ENCODE data around the gene TMEM37. TPM values are rescaled to one million over a fixed set of nuclear protein-coding genes. Genes with fewer than 3 reads are reported as not detected.

TMEM37 gene
- total and polyA plus RNA-seq, 2 of the 13 experiments (the other 11 are each of a cell fraction or from before 2014, with no cell fraction given) = 37.7 to 115 TPM

DNA sequence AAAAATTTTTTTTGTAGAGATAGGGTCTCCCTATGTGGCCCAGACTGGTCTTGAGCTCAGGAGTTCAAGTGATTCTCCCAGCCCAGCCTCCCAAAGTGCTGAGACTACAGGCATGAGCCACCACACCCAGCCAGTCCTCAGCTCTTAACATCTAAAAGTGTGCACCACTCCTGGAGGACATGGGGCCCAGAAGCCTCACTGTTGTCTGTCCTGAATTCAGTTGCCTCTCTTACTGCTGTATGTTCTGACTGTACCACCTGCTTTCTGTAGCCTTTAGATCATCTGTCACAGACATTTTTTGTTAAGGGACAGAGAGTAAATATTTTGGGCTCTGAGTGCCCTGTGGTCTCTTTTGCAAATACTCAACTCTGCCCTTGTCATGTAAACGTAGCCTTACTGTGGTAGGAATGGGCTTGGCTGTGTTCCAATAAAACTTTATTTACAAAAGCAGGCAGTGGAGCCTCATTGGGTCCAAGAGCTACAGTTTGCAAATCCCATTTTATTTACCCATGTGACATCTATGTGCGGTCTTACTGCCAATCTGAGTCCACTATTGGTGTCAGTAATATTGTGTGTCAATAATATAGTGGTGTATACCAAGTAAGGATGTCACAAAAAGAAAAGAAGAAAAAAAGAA lies 38.1 kb downstream of the TMEM37 start (continued):
- TF ChIP-seq, protein P1, sequence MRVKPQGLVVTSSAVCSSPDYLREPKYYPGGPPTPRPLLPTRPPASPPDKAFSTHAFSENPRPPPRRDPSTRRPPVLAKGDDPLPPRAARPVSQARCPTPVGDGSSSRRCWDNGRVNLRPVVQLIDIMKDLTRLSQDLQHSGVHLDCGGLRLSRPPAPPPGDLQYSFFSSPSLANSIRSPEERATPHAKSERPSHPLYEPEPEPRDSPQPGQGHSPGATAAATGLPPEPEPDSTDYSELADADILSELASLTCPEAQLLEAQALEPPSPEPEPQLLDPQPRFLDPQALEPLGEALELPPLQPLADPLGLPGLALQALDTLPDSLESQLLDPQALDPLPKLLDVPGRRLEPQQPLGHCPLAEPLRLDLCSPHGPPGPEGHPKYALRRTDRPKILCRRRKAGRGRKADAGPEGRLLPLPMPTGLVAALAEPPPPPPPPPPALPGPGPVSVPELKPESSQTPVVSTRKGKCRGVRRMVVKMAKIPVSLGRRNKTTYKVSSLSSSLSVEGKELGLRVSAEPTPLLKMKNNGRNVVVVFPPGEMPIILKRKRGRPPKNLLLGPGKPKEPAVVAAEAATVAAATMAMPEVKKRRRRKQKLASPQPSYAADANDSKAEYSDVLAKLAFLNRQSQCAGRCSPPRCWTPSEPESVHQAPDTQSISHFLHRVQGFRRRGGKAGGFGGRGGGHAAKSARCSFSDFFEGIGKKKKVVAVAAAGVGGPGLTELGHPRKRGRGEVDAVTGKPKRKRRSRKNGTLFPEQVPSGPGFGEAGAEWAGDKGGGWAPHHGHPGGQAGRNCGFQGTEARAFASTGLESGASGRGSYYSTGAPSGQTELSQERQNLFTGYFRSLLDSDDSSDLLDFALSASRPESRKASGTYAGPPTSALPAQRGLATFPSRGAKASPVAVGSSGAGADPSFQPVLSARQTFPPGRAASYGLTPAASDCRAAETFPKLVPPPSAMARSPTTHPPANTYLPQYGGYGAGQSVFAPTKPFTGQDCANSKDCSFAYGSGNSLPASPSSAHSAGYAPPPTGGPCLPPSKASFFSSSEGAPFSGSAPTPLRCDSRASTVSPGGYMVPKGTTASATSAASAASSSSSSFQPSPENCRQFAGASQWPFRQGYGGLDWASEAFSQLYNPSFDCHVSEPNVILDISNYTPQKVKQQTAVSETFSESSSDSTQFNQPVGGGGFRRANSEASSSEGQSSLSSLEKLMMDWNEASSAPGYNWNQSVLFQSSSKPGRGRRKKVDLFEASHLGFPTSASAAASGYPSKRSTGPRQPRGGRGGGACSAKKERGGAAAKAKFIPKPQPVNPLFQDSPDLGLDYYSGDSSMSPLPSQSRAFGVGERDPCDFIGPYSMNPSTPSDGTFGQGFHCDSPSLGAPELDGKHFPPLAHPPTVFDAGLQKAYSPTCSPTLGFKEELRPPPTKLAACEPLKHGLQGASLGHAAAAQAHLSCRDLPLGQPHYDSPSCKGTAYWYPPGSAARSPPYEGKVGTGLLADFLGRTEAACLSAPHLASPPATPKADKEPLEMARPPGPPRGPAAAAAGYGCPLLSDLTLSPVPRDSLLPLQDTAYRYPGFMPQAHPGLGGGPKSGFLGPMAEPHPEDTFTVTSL (CRISPR knock-in tag; IDR thresholded peaks at IDR 0.05; ENCODE audit: borderline replicate concordance) = peak; percentile 61; the same call in 1 of the 2 replicates
- TF ChIP-seq ZMYM4 (CRISPR knock-in tag; IDR thresholded peaks at IDR 0.05) (peak; percentile 79), ZNF331 (CRISPR knock-in tag; IDR thresholded peaks at IDR 0.05) (0 out of 2 replicates have a peak, but pooled peaks have one; percentile 23)

DNA sequence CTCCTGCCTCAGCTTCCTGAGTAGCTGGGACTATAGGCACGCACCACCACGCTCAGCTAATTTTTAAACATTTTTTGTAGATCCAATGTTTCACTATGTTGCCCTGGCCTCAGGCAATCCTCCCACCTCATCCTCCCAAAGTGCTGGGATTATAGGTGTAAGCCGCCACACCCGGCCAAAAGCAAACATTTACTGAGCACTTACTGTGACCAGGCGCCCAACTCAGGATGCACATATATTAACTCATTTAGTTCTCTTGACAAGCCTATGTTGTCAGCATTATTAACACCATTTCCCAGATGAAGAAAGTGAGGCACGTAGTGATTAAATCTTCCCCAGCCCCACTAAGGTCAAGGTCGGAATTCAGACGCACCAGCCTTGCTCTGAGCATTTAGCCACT lies 41.1 kb downstream of the TMEM37 start:
- Histone ChIP-seq H3K27ac (ENCODE audit: extremely low read length, insufficient read depth, low read length) (no peak overlapping the region), H3K9ac (ENCODE audit: insufficient read depth, low read depth, low read length) (no peak overlapping the region), H3K36me3 (replicated peaks in 1 of 2; ENCODE audit: control insufficient read depth in 1 of 2, insufficient read depth in 2 of 2, low read length in 2 of 2) (no peaks in the 10 kb centered on the region), H4K20me1 (ENCODE audit: insufficient read depth, low read length) (no peaks in the 10 kb centered on the region), H3K4me1 (ENCODE audit: insufficient read depth, low read length) (peaks cover 55% of the 10 kb centered on the region), H3K4me3 (replicated peaks in 1 of 3; ENCODE audit: insufficient read depth in 1 of 3, low read depth in 2 of 3, low read length in 3 of 3) (no peak overlapping the region), H3K27me3 (ENCODE audit: control insufficient read depth in 1 of 2, insufficient read depth in 2 of 2, low read length in 2 of 2) (peaks cover 4 to 53% of the 10 kb centered on the region in 2 experiments; a peak in 4 of 5 replicates), H3K9me3 (ENCODE audit: low read length) (no peaks in the 10 kb centered on the region), H2AFZ (ENCODE audit: low read length) (no peak overlapping the region), H3K4me2 (ENCODE audit: low read depth, low read length) (no peak overlapping the region), H3K79me2 (ENCODE audit: insufficient read depth, low read length) (no peaks in the 10 kb centered on the region)
- POLR2A ChIA-PET = no interaction called here
- in situ Hi-C loops (cut with HindIII; ENCODE audit: extremely low pct_ligation_motif_present, low pct_unique_long_range_greater_than_20kb) (loop anchor here (5.0 kb wide), 1 partner anchor 35 kb away; no protein-coding TSS in a partner anchor), intact Hi-C loops (cut with micrococcal nuclease; ENCODE audit: unreplicated experiment) (no loop called here)
- FAIRE-seq = no peak
- CTCF ChIA-PET (ENCODE audit: low intra/inter-chr PET ratio, low total read pairs) = no interaction called here
- no peak for TF ChIP-seq RARG (CRISPR knock-in tag; IDR thresholded peaks at IDR 0.05; ENCODE audit: low read depth)
- no peak for TF ChIP-seq ZNF180 (CRISPR knock-in tag; IDR thresholded peaks at IDR 0.05; ENCODE audit: borderline replicate concordance, low read depth)
- TF ChIP-seq NR2F6 (IDR thresholded peaks at IDR 0.05) = no peak
- TF ChIP-seq NR2F6 (CRISPR knock-in tag; IDR thresholded peaks at IDR 0.05) = 0 out of 2 replicates have a peak, but pooled peaks have one; percentile 30
- TF ChIP-seq KLF12 (CRISPR knock-in tag; IDR thresholded peaks at IDR 0.05; ENCODE audit: borderline replicate concordance) = no peak
- 0 out of 2 replicates have a peak, but pooled peaks have one; percentile 18 for TF ChIP-seq ZMYM3 (CRISPR knock-in tag; IDR thresholded peaks at IDR 0.05)
- TF ChIP-seq ZNF629 (CRISPR knock-in tag; conservative IDR thresholded peaks at IDR 0.05) = peak; percentile 61
- TF ChIP-seq TEAD3 (CRISPR knock-in tag; optimal IDR thresholded peaks at IDR 0.05; ENCODE audit: borderline replicate concordance) = no peak
- TF ChIP-seq ZNF264 (CRISPR knock-in tag; IDR thresholded peaks at IDR 0.05) = peak; percentile 79
- peak; percentile 31; the same call in 1 of the 2 replicates for TF ChIP-seq ZNF460 (CRISPR knock-in tag; IDR thresholded peaks at IDR 0.05; ENCODE audit: borderline replicate concordance)
- TF ChIP-seq ZNF562 (CRISPR knock-in tag; IDR thresholded peaks at IDR 0.05; ENCODE audit: borderline replicate concordance) = no peak
- TF ChIP-seq ZNF205 (CRISPR knock-in tag; IDR thresholded peaks at IDR 0.05) = peak; percentile 95
- TF ChIP-seq, protein P2, sequence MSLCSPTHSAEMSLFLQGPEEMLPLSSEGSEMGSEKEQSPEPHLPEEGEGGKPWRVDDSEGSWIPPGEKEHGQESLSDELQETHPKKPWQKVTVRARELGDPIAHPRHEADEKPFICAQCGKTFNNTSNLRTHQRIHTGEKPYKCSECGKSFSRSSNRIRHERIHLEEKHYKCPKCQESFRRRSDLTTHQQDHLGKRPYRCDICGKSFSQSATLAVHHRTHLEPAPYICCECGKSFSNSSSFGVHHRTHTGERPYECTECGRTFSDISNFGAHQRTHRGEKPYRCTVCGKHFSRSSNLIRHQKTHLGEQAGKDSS (CRISPR knock-in tag; IDR thresholded peaks at IDR 0.05; ENCODE audit: borderline replicate concordance, low read depth) = 0 out of 2 replicates have a peak, but pooled peaks have one; percentile 44
- ATAC-seq = no peak
- no peak for DNase-seq (ENCODE audit: low spot score)
- WGBS (ENCODE audit: low lambda C conversion rate) = 7% methylated on average over 8 of the region's 8 CpGs
- BruUV-seq (replicated peaks) = no TSS peak

All from HepG2 (cell line).